ENCODE results near the gene SLC32A1. TPM values are rescaled to one million over a fixed set of nuclear protein-coding genes. Genes with fewer than 3 reads are reported as not detected.
A peak's percentile ranks its signal among the peaks of the same experiment; 100 is the strongest.

The SLC32A1 gene
- polyA plus RNA-seq, 3 donors: 1.2 to 2.1 (median 1.4) TPM

DNA sequence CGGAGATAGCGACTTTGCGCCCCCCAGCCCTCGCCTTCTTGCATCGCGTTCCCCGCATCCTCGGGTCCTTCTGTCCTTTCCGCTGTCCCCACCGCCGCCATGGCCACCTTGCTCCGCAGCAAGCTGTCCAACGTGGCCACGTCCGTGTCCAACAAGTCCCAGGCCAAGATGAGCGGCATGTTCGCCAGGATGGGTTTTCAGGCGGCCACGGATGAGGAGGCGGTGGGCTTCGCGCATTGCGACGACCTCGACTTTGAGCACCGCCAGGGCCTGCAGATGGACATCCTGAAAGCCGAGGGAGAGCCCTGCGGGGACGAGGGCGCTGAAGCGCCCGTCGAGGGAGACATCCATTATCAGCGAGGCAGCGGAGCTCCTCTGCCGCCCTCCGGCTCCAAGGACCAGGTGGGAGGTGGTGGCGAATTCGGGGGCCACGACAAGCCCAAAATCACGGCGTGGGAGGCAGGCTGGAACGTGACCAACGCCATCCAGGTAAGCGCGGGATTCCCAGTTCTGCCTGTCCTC, 401 bp downstream of the SLC32A1 start:
- no peak for DNase-seq (ENCODE audit: low read depth in 3 of 3, low spot score in 2 of 3)

DNA sequence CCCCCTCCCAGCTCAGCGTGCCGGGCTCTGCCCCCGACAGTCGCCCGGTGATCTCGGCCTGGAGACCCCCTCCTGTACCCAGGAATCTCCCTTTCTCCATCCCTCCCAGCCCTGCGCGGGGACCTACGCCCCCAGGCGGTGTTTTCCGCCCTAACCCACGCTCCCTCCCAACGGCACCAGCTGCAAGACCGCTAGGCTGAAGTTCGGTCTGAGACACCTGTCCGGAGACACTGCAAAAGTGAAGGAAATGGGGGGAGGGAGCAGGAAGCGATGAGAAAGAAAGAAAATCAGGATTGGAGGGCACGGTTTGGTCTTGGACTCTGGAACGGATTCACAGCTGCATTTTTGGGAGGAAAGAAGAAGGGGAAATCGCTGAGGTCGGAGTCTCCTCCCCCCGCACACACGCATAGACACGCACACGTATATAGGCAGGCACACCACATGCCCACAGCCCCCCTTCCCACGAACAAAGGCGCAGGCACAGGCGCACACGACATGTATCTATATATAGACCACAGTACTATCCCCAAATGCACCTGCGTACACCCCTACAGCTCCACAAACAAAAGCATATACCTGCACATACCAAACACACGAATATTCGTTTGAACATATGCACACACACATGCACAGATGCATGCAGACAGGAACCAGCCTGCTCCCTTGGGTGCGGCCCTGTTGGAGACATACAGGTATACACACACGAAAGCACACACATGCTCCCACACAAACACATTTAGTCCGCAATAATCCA, 1.0 kb downstream of the SLC32A1 start:
- DNase-seq (ENCODE audit: low read depth in 3 of 3, low spot score in 2 of 3): no peak

DNA sequence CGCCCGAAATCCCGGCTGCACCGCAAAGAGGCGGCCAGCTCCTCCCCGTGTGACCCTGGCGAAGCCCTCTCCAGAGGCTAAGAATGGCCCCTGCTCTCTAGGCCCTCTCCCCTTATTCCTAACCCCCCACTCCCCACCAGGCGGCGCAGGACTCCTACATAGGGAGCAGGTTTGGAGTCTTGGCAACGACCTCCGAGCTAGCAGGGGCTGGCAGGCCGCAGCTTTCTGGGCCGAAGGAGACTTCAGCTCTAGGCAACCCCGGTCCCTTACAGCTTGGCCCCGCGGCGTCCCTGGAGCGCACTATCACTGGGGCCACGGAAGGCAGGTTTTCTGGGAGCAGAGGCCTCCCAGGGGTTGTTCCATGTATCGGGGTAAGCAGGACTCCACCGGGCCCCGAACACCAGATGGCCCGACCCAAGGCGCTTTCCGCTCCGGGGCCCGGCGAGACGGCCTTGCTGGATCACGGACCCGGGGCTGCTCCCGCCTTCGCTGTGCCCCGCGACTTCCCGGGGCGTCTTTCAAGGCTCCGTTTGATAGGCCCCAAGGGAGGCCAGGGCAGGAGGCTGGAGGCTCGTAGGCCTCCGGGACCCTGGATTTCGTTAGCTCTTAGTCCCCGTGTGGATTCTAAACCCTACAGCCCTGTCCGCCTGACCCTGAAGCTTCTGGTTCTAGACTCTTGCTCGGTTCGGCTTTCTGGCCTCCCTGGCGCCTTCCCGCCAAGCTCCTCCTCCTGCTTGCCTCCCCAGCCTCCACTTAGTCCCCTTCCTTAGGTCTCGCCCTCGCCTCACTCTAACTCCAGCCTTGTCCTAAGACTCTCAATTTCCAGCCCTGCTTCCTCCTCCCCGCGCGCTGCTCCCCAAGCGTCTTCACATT, 1.9 kb downstream of the SLC32A1 start:
- DNase-seq (ENCODE audit: low read depth in 3 of 3, low spot score in 2 of 3): no peak

DNA sequence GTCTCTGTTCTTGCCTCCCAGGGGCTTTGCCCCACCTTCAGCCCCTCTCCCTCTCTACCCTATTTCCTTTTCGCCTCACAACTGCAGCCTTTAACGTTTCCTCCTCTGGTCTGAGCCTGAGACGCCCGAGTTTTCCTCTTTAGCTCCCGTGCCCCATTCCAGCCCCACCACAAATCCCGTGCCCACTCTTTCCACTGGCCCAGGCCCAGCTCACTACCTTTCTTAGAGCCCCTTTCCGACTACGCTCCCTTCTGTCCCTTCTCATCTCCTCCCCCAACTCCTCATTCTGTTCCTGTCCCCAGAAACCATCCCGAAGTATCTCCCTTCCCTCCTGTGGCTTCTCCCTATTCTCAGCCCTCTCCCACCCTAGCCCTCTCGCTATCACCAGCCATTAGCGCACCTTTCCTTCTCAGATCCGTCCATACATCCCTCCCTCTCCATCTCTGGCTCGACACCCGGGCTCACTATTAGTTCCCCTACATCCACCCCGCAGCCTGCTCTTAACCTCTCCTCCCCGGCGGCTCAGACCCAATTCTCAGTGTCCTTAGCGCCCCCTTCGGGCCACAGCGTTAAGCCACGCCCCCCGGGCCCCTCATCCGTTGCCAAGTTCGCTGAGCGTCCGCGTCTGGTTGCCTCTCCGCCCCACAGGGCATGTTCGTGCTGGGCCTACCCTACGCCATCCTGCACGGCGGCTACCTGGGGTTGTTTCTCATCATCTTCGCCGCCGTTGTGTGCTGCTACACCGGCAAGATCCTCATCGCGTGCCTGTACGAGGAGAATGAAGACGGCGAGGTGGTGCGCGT, 2.7 kb downstream of the SLC32A1 start:
- no peak for DNase-seq (ENCODE audit: low read depth in 3 of 3, low spot score in 2 of 3)

DNA sequence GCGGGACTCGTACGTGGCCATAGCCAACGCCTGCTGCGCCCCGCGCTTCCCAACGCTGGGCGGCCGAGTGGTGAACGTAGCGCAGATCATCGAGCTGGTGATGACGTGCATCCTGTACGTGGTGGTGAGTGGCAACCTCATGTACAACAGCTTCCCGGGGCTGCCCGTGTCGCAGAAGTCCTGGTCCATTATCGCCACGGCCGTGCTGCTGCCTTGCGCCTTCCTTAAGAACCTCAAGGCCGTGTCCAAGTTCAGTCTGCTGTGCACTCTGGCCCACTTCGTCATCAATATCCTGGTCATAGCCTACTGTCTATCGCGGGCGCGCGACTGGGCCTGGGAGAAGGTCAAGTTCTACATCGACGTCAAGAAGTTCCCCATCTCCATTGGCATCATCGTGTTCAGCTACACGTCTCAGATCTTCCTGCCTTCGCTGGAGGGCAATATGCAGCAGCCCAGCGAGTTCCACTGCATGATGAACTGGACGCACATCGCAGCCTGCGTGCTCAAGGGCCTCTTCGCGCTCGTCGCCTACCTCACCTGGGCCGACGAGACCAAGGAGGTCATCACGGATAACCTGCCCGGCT, 3.4 kb downstream of the SLC32A1 start:
- no peak for DNase-seq (ENCODE audit: low read depth in 3 of 3, low spot score in 2 of 3)

DNA sequence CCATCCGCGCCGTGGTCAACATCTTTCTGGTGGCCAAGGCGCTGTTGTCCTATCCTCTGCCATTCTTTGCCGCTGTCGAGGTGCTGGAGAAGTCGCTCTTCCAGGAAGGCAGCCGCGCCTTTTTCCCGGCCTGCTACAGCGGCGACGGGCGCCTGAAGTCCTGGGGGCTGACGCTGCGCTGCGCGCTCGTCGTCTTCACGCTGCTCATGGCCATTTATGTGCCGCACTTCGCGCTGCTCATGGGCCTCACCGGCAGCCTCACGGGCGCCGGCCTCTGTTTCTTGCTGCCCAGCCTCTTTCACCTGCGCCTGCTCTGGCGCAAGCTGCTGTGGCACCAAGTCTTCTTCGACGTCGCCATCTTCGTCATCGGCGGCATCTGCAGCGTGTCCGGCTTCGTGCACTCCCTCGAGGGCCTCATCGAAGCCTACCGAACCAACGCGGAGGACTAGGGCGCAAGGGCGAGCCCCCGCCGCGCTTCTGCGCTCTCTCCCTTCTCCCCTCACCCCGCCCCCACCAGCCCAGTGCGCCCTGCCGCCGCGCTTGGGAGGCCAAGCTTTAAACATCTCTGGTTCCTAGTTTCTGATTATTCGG, 4.0 kb downstream of the SLC32A1 start:
- no peak for DNase-seq (ENCODE audit: low read depth in 3 of 3, low spot score in 2 of 3)

DNA sequence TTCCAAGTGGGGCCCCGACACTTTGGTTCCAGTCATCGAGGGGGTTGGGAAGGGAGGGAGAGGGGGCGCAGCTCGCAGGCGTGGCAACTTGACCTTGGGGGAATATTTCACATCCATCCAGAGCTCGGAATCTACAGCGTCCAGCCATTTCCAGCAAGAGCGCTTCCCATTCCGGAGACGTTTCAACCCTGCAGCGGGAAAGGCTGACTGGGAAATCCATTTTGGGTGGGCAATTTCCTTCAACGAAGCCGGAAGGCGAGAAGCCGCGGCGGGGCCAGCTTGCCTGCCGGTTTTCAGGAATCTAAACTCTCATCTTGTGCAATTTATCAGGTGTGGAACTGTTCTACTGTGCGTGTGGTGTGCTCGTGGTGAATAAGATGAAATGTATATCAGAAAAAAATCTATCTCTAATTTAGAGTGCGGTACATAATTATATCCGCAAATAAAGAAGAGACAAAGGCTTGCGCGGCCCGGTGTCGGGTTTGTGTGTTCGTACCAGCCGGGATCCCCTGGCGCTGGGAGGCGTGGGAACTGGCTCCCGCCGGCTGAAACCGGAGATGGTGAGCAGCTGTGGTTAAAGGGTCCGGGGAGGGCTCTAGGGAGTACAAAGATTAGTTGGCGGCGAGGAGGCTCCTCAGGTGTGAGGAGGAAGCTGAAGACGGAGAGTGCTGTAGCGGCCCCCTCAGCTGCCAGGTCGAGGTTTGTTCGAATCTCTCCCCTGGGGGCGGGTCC, 4.8 kb downstream of the SLC32A1 start:
- DNase-seq (ENCODE audit: low read depth in 3 of 3, low spot score in 2 of 3): no peak

DNA sequence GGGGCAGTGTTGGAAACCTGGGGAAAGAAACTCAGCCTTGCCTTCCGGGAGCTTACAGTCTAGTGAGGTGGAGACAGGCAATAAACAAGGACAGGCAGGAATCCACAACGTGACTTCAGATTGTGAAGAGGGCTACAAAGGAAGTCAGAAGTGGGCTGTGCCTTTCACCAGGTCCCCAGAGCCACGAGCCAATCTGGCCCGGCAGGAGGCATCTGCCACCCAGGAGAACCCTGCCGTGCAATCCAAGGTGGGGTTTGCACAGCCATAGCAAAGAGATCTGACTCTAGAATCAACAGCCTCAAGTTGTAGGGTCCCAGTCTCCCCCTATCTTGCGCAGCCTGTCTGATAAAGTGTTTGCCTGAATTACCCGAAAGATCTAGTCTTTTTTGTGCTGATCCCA, 5.5 kb downstream of the SLC32A1 start:
- no peak for DNase-seq (ENCODE audit: low read depth in 3 of 3, low spot score in 2 of 3)

DNA sequence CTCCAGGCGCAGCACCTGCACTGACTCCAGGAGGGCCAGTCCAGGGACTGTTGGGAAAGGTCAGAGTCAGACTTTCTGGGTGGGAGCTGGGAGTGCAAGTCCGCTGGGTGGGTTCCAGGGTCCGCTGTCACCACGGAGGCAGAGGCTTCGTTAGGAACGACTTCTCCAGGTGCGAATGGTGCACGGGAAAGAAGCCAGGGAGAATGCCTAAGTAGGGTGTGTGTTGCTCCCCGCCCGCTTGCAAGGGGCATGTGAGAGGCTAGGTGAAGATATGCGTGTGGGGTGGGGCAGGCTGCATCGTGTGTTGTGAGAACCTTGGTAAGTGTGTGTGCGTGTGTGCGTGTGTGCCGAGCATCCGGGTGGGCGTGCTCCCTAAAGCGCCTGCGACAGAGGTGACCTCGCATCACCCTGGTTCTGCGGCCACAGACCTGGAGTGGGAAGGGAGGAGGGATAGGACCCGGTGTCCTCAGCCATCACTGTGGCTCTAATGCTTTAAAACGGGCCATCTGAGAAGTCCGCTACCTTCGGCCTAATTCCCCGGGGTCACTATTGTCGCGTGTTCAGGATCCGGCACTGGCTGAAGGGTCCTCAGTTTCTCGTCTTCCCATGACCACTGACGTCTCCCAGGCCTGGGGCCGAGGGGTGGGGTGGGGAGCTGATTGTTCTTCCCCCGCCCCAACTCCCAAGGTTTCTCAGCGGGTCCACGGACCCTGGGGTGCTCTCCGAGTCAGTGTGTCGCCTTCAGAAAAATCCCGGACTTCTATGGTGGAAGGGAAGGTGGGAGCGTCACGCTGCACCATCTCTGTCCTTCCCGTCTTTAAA, 6.1 kb downstream of the SLC32A1 start:
- DNase-seq (ENCODE audit: low read depth in 3 of 3, low spot score in 2 of 3): no peak

DNA sequence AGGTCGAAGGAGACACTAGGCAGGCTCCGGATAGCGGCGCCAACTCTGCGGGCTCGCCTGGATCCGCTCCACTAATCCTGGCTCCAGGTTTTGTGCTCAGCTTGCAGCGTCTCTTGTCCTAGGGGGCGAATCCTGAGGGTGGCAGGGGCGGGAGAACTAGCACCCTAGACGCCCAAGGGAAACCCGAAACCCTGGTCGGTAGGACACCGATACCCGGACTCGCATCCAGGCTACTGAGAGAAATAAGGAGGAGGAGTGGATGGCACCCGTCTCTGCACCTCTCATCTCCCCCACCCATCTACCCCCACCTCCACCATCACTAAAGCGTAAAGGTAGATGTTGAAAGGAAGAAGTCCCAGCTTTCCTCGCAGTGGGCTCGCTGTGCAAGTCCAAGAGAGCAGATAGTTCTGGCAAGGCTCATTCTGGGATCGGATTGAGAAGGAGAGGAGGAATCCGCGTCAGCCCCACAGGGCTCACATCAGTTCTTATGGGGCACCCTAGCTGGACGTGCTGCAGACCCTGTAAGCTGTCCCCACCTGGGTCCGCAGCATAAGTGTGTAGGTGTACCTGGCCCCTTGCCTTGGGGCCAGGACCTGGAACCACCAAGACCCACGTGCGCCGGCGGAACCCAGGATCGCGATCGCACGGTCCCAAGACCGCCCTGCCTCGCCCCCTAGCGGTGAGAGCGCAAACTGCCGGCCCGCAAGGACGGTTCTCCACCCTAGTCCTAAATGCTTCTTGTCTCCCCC, 6.9 kb downstream of the SLC32A1 start:
- no peak for DNase-seq (ENCODE audit: low read depth in 3 of 3, low spot score in 2 of 3)

DNA sequence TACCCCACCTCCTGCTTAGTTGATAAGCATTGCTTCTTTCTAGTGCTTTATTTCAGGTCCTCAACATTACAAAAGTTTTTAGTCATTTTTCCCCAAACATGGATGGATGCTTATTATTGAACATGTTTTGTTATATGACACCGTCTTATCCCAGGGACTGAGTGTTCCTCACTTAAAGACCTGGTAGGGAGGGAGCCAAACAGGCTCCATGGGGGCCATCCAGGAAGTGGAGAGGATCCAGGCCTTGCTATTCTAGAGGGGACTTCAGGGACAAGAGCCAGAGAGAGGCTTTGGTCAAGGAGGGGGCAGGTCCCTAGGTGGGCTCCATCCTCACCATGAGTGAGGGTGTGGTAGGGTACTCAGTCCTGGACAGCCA, 7.4 kb downstream of the SLC32A1 start:
- DNase-seq (ENCODE audit: low read depth in 3 of 3, low spot score in 2 of 3): no peak

DNA sequence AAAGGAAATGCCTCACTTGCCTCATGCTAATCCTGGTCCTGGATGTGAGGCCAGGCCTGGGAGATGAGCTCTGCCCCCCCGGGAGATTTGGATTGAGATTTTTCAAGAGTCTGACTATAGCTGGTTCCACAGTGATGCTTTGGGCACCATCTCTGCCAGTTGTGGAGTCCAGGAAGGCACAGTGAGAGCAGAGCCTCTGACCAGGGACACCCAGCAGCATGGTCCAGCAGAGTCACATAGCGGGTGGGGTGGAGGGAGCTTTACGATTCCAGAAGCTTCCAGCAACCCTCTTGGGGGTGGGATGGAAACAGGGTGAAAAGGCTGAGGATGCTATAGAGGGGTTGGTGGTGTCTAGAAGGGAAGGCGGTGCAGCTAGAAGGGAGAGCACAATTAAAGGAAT, 8.7 kb downstream of the SLC32A1 start:
- DNase-seq (ENCODE audit: low read depth in 3 of 3, low spot score in 2 of 3): no peak

DNA sequence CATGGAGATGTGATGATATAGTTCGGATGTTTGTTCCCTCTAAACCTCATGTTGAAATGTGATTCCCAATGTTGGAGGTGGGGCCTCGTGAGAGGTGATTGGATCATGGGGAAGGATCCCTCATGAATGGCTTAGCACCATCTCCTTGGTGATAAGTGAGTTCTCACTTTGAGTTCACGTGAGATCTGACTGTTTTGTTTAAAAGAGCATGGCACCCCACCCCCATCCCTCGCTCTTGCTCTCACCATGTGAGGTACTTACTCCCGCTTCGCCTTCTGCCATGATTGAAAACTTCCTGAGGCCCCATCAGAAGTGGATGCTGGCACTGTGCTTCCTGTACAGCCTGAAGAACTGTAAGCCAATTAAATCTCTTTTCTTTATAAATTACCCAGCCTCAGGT, 10.9 kb downstream of the SLC32A1 start:
- DNase-seq (ENCODE audit: low read depth in 3 of 3, low spot score in 2 of 3): no peak

DNA sequence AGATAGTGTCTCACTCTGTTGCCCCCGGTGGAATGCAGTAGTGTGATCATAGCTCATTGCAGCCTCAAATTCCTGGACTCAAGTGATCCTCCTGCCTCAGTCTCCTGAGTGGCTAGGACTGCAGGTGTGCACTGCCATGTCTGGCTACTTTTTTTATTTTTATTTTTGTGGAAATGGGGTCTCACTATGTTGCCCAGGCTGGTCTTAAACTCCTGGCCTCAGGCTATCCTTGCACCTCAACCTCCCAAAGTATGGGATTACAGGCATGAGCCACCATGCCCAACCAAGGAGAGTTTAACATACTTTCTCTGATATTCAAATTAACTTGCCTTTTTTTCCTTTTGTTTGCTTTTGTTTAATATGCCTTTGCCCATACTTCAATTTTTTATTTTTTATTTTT, 13.6 kb downstream of the SLC32A1 start:
- DNase-seq (ENCODE audit: low read depth in 3 of 3, low spot score in 2 of 3): no peak

DNA sequence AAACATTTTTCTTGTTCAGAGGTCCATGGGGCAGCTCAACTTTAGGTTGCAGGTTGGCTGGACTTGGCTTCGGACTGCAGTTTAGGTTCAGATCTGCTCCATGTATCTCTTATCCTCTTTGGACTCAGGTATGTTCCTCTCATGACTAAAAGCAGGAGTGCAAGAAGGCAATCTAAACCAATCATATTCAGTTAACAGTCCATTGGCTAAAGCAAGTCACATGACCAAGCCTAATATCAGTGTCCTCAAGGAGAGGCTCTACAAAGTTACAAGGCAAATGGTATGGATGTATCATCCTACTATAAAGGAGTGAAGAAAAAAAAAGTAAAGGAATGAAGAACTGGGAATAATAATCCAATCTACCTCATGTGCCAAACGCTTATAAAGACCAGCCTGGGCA, 21.5 kb downstream of the SLC32A1 start:
- DNase-seq (ENCODE audit: low read depth in 3 of 3, low spot score in 2 of 3): no peak

DNA sequence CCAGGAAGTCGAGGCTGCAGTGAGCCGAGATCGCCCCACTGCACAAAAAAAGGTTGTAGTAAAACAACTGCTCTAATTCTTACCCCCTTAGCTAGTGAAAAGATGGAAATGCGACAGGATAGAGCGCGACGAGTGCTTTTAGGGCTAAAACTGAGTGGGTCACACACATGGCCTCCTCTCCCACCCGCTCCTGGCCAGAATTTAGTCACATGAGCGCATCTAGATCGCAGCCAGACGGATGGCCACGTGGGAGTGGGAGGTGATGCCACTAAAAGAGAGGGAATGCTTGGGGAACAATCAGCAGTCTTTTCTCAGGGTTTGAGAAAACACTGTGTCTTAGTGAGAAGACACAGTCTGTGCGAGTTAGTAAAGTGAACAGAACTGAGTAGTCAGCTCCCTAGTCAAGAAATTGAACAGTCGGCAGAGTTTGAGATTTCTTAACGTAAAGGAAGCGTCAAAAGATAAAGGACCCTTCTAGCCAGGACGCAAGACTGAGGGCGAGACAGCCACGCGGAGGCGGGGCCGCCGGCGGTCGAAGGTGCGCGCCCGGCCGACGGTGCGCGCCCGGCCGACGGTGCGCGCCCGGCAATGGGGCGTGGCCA, 23.3 kb downstream of the SLC32A1 start:
- peak in 1 of 3 donors; percentile 24 for DNase-seq (ENCODE audit: low read depth in 3 of 3, low spot score in 2 of 3)

DNA sequence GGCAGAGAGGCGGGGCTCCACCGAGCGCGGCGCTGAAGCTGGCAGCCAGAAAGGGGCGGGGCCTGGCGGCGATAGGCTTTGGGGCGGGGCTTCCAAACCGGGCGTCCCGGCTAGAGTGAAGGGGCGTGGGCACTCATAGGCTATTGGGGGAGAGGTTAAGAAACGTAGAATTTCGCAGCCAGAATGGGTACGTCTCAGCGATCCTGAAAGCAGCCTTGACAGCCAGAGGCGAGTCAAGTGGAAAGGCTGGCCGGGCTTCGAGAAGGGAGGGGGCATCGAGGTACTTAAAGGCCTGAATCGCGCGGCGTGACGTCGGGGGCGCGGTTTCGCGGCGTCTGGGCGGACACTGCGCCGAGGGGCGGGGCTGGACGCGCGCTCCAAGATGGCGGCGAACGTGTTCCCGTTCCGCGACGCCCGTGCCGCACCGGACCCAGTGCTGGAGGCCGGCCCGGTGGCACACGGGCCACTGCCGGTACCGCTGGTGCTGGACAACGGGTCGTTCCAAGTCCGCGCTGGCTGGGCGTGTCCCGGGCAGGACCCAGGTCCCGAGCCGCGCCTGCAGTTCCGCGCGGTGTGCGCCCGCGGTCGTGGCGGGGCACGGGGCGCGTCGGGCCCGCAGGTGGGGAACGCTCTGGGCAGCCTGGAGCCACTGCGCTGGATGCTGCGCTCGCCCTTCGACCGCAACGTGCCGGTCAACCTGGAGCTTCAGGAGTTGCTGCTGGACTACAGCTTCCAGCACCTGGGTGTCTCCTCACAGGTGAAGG, 24.0 kb downstream of the SLC32A1 start, which contains the start of gene ACTR5:
Gene ACTR5, plus strand, starts transcription at position 364 of the 764 bp plus-strand sequence. Its CDS starts 19 bp downstream, at position 383.
- peak; percentile 79 to 93 (median 85) for DNase-seq (ENCODE audit: low read depth in 3 of 3, low spot score in 2 of 3)
